Fibroblast of the aortic adventitia (primary cell): ENCODE results near the gene FGF12. TPM values are rescaled to one million over a fixed set of nuclear protein-coding genes. Genes with fewer than 3 reads are reported as not detected.

Source experiments
- DNase-seq: peaks from one replicate; pipeline ENCODE4 v3.0.0-alpha.2; 2010; ENCODE audit warnings: low read depth
- H3K4me3 ChIP-seq: 2 replicates; pipeline ENCODE4 v1.5.1; 2011; ENCODE audit warnings: low read depth, mild to moderate bottlenecking, control low read depth, low read length, moderate library complexity
- CTCF ChIP-seq: IDR thresholded peaks from 2 replicates; pipeline ENCODE4 v1.5.1; 2011; ENCODE audit warnings: mild to moderate bottlenecking, low read length, control low read depth, inconsistent platforms; ENCODE audit not compliant: insufficient read depth
- total RNA-seq: library from RNA; depleted of rRNA; stranded (reverse); fragments of >200 nt; gene quantifications from 2 replicates; pipeline ENCODE4 v1.2.3, GENCODE V29; 2012; ENCODE audit warnings: low replicate concordance

FGF12 gene
- total RNA-seq, 1 donor: 0.36 TPM

- no peak for DNase-seq
- TF ChIP-seq CTCF: no peak
- no peak overlapping the region for H3K4me3 ChIP-seq
Measured at GRCh38 chr3:192331749-192332385, 395.5 kb downstream of the FGF12 start.

GRCh38 chr3:192326656-192327055, 400.7 kb downstream of the FGF12 start:
- H3K4me3 ChIP-seq: no peak overlapping the region
- TF ChIP-seq CTCF: no peak

GRCh38 chr3:192317564-192317963, 409.8 kb downstream of the FGF12 start:
- H3K4me3 ChIP-seq: no peak overlapping the region
- DNase-seq: no peak
- TF ChIP-seq CTCF: no peak

More at GRCh38 chr3:192326656-192327055, 400.7 kb downstream of the FGF12 start:
- DNase-seq: no peak

- H3K4me3 ChIP-seq: no peak overlapping the region
- DNase-seq: no peak
- no peak for TF ChIP-seq CTCF
Measured at GRCh38 chr3:192313605-192314004, 413.7 kb downstream of the FGF12 start.

GRCh38 chr3:192307631-192308030, 419.7 kb downstream of the FGF12 start:
- no peak for TF ChIP-seq CTCF
- H3K4me3 ChIP-seq: no peak overlapping the region
- DNase-seq: no peak

GRCh38 chr3:192303235-192303634, 424.1 kb downstream of the FGF12 start:
- no peak for TF ChIP-seq CTCF

GRCh38 chr3:192302721-192303120, 424.6 kb downstream of the FGF12 start:
- TF ChIP-seq CTCF: no peak
- no peak overlapping the region for H3K4me3 ChIP-seq
- DNase-seq: no peak

More at GRCh38 chr3:192303235-192303634, 424.1 kb downstream of the FGF12 start:
- DNase-seq: no peak
- H3K4me3 ChIP-seq: no peak overlapping the region
